HG03520 (cell line): Measurements from ENCODE around the gene RNF141.

Source experiments
- ATAC-seq: cut with Tn5 transposase; IDR thresholded peaks from one replicate; pipeline ENCODE4 v1.9.1; 2021; ENCODE audit warnings: mild to moderate bottlenecking, moderate library complexity; ENCODE audit not compliant: unreplicated experiment

Gene RNF141

GRCh38 chr11:10499874-10500601 is 40.9 kb downstream of the RNF141 start:
- no peak for ATAC-seq

GRCh38 chr11:10499452-10499851 is 41.5 kb downstream of the RNF141 start:
- no peak for ATAC-seq

DNA sequence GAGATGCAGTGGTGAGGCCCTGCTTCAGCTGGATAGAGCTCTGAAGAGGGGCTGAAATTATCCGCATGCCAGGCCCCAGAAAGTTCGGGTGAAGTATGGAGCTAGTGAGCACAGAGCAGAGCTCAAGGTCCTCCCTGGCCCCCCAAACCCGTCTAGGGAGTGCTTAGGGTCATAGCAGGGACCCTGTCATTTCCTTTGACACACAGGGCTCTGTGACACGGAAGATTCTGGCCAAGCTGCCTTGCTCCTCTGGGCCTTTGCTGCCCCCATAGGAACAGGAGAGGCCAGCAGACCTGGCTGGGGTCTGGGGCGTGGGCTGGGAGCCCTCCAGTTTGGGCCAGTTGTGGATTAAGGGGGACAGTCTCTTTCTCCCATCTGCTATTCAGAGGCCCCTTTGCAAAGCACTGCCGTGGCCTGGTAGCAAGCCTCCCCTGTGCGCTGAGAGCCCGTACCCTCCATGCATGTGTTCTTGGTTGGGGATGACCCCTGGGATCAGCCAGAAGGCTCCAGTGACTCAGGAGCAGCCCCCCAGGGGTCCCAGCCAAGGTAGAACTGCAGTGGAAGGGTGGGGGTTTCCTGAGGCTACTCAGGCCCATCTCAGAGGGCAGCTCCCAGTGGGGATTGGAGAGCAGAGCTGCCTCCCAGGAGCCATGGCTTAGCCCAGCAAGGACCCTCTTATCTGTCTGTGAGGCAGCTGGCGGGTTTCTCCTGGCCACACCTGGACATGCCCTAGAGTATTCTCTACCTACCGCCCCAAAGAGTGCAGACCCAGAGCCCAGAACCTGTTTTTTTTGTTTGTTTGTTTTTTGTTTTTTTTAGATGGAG is 42.3 kb downstream of the RNF141 start:
- ATAC-seq, result no peak

- no peak for ATAC-seq
Measured at GRCh38 chr11:10498022-10498400, 43.0 kb downstream of the RNF141 start.

DNA sequence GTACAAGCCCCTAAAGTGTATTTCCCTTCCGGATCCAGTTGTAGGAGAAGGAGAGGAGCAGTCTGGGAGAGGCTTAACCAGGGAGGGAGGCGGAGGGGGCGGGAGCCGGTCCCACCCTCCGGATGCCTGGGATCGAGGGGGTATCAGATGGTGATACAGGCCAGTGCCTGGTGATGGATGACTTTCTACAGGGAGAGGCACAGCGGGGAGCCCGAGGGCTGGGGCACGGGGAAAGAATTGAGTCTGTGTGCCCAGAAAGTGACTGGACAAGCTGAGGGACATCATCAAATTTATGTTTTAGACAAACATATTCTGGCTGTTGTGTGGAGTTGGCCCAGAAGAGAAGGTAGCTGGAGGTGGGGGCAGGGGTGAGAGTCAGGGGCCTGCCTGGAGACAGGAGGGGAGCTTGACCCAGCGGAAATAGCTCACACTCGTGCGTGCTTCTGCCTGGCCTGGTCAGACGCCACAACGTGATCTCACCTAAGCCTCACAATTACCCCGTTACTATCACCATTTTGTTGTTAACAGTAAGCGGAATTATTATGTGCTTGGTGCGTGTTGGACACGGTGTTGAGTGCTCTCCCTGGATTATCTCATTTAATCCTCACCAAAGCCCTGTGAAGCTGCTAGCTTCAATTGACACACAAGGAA is 43.5 kb downstream of the RNF141 start:
- ATAC-seq, result no peak

- ATAC-seq, result no peak
Measured at GRCh38 chr11:10496296-10496936, 44.6 kb downstream of the RNF141 start.

DNA sequence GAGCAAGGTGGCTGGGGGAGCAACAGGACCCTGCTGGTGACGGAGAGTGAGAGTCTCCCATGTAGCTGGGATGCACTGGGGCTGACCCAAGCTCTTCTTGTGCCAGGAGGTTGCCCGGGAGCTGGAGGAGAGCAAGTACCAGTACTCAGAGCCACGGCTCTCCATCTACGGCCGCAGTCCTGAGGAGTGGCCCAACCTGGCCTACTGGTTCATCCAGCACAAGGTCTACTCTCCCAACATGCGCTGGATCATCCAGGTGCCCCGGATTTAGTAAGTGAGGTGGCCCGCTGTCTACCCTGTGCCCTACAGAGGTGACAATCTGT is 45.6 kb downstream of the RNF141 start:
- ATAC-seq, result no peak

DNA sequence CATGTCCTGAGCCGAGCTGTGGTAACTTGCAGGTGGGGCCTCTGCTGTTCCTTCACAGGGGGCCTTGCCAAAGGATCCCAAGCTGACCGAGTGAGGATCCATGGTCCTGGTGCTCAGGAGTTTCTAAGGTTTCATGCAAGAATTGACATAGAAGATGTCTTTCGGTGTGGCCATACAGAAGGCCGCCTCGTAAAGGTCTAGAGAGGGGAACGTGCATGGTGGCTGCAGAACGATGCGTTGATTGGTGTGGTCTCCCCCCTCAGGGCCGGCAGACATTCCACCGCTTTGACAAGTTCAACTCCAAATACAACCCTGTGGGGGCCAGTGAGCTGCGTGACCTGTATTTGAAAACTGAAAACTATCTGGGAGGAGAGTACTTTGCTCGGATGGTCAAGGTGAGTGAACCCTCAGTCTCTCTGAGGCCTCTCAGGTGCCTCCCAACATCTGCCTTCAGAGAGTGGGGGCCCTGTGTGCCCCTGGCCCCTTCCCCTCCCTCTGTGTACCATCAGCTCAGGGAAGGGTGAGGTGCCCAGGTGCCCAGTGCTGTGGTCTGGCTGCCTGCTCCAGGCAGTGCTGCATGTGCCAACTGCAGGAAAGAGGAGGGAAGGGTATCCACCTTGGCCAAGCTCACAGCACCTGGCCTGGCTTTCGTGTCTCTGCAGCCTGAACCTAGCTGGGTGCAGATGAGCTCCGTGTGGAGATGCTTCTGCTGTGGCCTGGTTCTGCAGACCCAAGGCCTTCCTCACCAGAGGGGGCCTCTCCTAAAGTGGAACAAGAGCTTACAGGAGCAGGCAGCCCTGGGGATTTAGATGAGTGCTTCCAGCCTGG is 46.1 kb downstream of the RNF141 start:
- ATAC-seq, result no peak

DNA sequence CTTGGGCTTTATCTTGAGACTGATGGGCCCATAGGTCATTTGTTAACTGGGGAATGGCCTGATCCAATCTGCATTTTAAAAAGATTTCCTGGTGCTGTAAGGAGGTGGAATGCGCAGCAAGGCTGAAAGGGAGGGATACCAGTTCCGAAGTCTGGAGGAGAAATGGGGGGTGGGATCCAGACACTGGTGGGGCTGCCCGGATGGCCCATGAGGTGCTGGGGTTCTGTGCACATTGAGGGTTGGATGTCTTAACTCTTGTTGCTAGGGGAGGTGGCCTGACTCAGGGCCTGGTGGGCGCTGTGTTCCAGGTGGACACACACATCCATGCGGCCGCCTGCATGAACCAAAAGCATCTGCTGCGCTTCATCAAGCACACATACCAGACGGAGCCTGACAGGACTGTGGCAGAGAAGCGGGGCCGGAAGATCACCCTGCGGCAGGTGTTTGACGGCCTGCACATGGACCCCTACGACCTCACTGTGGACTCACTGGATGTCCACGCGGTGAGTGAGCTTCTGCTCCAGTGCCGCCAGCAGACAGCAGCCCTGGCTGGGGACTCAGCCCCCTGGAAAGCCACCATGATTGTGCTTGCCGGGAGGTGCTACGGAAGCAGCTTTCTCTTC is 47.8 kb downstream of the RNF141 start:
- no peak for ATAC-seq

GRCh38 chr11:10492084-10492483 is 48.9 kb downstream of the RNF141 start:
- no peak for ATAC-seq

GRCh38 chr11:10490398-10491241 is 50.4 kb downstream of the RNF141 start:
- ATAC-seq, result no peak

GRCh38 chr11:10490032-10490397 is 51.0 kb downstream of the RNF141 start:
- ATAC-seq, result no peak

- ATAC-seq, result peak; percentile 48
Measured at GRCh38 chr11:10488934-10489691, 51.9 kb downstream of the RNF141 start.

DNA sequence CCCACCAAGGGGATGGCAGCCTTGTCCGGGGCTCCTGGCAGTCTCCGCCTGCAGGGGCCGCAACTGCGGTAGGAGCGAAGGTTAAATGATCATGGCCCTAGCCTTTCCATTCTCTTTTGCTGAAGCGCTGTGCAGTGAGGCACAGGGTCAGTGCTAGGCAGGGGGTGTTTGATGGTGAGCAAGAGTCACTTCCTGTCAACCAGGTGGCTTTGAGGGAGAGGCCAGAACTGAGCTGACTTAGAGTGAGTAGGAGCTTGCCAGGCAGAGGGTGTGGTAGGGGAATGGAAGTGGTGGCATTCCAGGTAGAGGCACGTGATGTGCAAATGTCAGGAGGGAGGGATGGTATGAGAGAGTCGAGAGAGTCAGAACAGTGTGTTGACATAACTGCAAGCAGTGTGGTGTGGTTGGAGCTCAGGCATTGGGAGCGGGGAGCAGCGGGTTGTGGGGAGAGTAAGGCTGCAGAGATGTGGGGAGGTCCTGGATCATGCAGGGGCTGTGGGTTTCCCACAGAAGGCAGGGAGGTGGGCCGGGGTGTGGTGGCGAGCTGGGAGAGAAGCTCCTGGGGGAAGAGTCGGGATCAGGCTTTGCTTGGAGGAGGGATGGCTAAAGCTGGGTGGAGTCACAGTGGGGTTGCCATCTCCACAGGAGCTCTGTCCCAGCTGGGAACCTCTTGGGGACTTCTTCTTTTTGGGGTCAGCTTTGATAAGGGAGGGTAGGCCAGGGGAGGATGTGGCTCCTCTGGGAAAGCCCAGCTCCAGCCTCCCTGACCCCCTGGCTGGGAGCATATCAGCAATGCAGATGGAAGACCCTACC is 52.7 kb downstream of the RNF141 start:
- no peak for ATAC-seq

DNA sequence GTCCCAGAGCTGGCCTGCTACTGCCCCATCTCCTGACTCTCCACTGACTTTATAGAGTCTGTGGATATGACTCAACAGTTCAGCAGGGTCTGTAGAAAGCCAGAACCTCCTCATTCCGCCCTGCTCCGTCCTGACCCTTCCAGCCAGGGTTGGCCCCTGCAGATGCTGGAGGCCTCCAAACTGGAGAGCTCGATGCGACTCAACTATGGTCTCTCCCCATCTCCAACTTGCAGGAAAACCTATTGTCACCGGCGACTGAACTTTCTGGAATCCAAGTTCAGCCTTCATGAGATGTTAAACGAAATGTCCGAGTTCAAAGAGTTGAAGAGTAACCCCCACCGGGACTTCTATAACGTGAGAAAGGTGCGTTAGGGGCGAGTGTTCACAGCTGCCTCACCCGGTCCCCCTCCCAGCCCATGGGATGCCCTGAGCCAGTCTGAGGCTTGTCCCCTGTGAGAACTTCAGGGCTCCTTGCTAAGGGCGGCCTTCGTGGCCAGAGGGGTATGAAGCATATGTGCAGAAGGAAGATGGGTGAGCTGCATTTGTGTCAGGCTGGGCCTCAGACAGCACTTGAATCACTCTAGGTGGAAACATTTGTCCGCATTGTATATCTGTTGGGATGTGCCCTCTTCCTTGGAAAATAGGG is 53.9 kb downstream of the RNF141 start:
- no peak for ATAC-seq

- no peak for ATAC-seq
Measured at GRCh38 chr11:10486161-10486840, 54.7 kb downstream of the RNF141 start.

GRCh38 chr11:10485646-10486045 is 55.3 kb downstream of the RNF141 start:
- ATAC-seq, result no peak
